ENCODE results near the gene KRTAP3-1. TPM values are rescaled to one million over a fixed set of nuclear protein-coding genes. Genes with fewer than 3 reads are reported as not detected.

Gene KRTAP3-1
- total RNA-seq, 4 donors from 2014 or later, result 5.6 to 95.2 (median 15.5) TPM; not detected in 1

- no peak for TF ChIP-seq POLR2AphosphoS5 (IDR thresholded peaks at IDR 0.05)
- no peak for TF ChIP-seq EP300 (IDR thresholded peaks at IDR 0.05)
- TF ChIP-seq POLR2A (IDR thresholded peaks at IDR 0.05), result no peak
- no peak for TF ChIP-seq CTCF (IDR thresholded peaks at IDR 0.05)
- no peaks in the 10 kb centered on the region for H3K36me3 ChIP-seq
- H3K27me3 ChIP-seq, result no peaks in the 10 kb centered on the region
- 92% methylated on average over 10 of the region's 10 CpGs for WGBS
- H3K4me3 ChIP-seq, result no peak overlapping the region
- no peak for DNase-seq (ENCODE audit: low spot score in 2 of 2)
- H3K4me1 ChIP-seq, result peaks cover 19% of the 10 kb centered on the region
- no peaks in the 10 kb centered on the region for H3K9me3 ChIP-seq
- H3K27ac ChIP-seq, result no peak overlapping the region
These were observed 48.8 kb downstream of the KRTAP3-1 start for GRCh38 chr17:40960144-40960543.

Other genes with a start within 250 kb of the KRTAP3-1 start
- gene KRT26, start 236.9 kb downstream of the KRTAP3-1 start, total RNA-seq, result 1 to 10 TPM in 2 of 4 donors, under 1 TPM in 2; 0.34 to 7.2 (median 1.8) TPM
- 100 to 1,000 TPM in 1 of 4 donors, 10 to 100 TPM in 2, 1 to 10 TPM in 1; 1.9 to 150 (median 39.1) TPM for gene KRT27, start 226.6 kb downstream of the KRTAP3-1 start, total RNA-seq
- gene KRT28, start 209.2 kb downstream of the KRTAP3-1 start, total RNA-seq, result 10 to 100 TPM in 2 of 4 donors, 1 to 10 TPM in 2; 1.0 to 32.0 (median 11.6) TPM
- gene KRT10, start 186.5 kb downstream of the KRTAP3-1 start, total RNA-seq, result 1,000 to 10,000 TPM; 3,788 to 5,963 (median 5,237) TPM
- not detected for gene KRT12, start 141.9 kb downstream of the KRTAP3-1 start, total RNA-seq
- under 1 TPM in 1 of 4 donors, not detected in 3; 0.60 TPM for gene KRT20, start 123.9 kb downstream of the KRTAP3-1 start, total RNA-seq
- gene KRT23, start 71.5 kb downstream of the KRTAP3-1 start, total RNA-seq, result 100 to 1,000 TPM in 3 of 4 donors, 10 to 100 TPM in 1; 84.6 to 310 (median 217) TPM
- 10 to 100 TPM in 1 of 4 donors, 1 to 10 TPM in 1, not detected in 2; 2.5 to 13.3 TPM for gene KRT39, start 42.2 kb downstream of the KRTAP3-1 start, total RNA-seq
- gene KRT40, start 24.8 kb downstream of the KRTAP3-1 start, total RNA-seq, result 10 to 100 TPM in 1 of 4 donors, 1 to 10 TPM in 1, under 1 TPM in 1, not detected in 1; 0.98 to 12.5 (median 3.9) TPM
- gene KRTAP3-3, start 15.0 kb downstream of the KRTAP3-1 start, total RNA-seq, result 10 to 100 TPM in 1 of 4 donors, 1 to 10 TPM in 1, not detected in 2; 2.8 to 22.9 TPM
- gene KRTAP3-2, start 9.2 kb downstream of the KRTAP3-1 start, total RNA-seq, result 10 to 100 TPM in 2 of 4 donors, 1 to 10 TPM in 1, not detected in 1; 8.0 to 42.6 (median 23.7) TPM
- 100 to 1,000 TPM in 1 of 4 donors, 10 to 100 TPM in 2, 1 to 10 TPM in 1; 1.6 to 199 (median 40.4) TPM for gene KRTAP1-5, start 18.1 kb upstream of the KRTAP3-1 start, total RNA-seq
- gene KRTAP1-4, start 21.1 kb upstream of the KRTAP3-1 start, total RNA-seq, result 1 to 10 TPM in 1 of 4 donors, not detected in 3; 3.2 TPM
- 100 to 1,000 TPM in 1 of 4 donors, 10 to 100 TPM in 2, not detected in 1; 10.7 to 140 (median 28.7) TPM for gene KRTAP1-3, start 25.7 kb upstream of the KRTAP3-1 start, total RNA-seq
- gene KRTAP1-1, start 32.3 kb upstream of the KRTAP3-1 start, total RNA-seq, result 100 to 1,000 TPM in 1 of 4 donors, 10 to 100 TPM in 1, 1 to 10 TPM in 1, not detected in 1; 9.9 to 165 (median 46.0) TPM
- 100 to 1,000 TPM in 1 of 4 donors, 10 to 100 TPM in 2, not detected in 1; 20.1 to 128 (median 37.2) TPM for gene KRTAP2-1, start 38.2 kb upstream of the KRTAP3-1 start, total RNA-seq
- gene KRTAP2-2, start 46.1 kb upstream of the KRTAP3-1 start, total RNA-seq, result 10 to 100 TPM in 2 of 4 donors, 1 to 10 TPM in 1, not detected in 1; 8.2 to 41.6 (median 25.3) TPM
- 10 to 100 TPM in 1 of 4 donors, under 1 TPM in 1, not detected in 2; 0.64 to 10.8 TPM for gene KRTAP2-3, start 51.0 kb upstream of the KRTAP3-1 start, total RNA-seq
- gene KRTAP2-4, start 56.8 kb upstream of the KRTAP3-1 start, total RNA-seq, result 10 to 100 TPM in 2 of 4 donors, 1 to 10 TPM in 1, not detected in 1; 6.5 to 76.9 (median 13.4) TPM
- gene KRTAP4-7, start 75.0 kb upstream of the KRTAP3-1 start, total RNA-seq, result 10 to 100 TPM in 1 of 4 donors, 1 to 10 TPM in 2, not detected in 1; 7.9 to 50.0 (median 8.5) TPM
- 10 to 100 TPM in 2 of 4 donors, 1 to 10 TPM in 1, not detected in 1; 4.4 to 15.2 (median 13.6) TPM for gene KRTAP4-8, start 89.0 kb upstream of the KRTAP3-1 start, total RNA-seq
- not detected for gene KRTAP4-16, start 93.1 kb upstream of the KRTAP3-1 start, total RNA-seq
- gene KRTAP4-9, start 96.3 kb upstream of the KRTAP3-1 start, total RNA-seq, result 10 to 100 TPM in 3 of 4 donors, not detected in 1; 10.1 to 58.8 (median 13.1) TPM
- gene KRTAP4-11, start 109.2 kb upstream of the KRTAP3-1 start, total RNA-seq, result 10 to 100 TPM in 1 of 4 donors, 1 to 10 TPM in 2, not detected in 1; 4.3 to 23.4 (median 5.6) TPM
- 10 to 100 TPM in 1 of 4 donors, 1 to 10 TPM in 2, not detected in 1; 6.1 to 54.5 (median 8.3) TPM for gene KRTAP4-12, start 115.1 kb upstream of the KRTAP3-1 start, total RNA-seq
- gene KRTAP4-6, start 131.4 kb upstream of the KRTAP3-1 start, total RNA-seq, result 10 to 100 TPM in 2 of 4 donors, 1 to 10 TPM in 1, not detected in 1; 9.0 to 45.0 (median 13.0) TPM
- gene KRTAP4-5, start 140.7 kb upstream of the KRTAP3-1 start, total RNA-seq, result 10 to 100 TPM in 1 of 4 donors, 1 to 10 TPM in 2, not detected in 1; 1.1 to 19.2 (median 2.2) TPM
- 10 to 100 TPM in 2 of 4 donors, 1 to 10 TPM in 1, not detected in 1; 7.7 to 81.7 (median 24.6) TPM for gene KRTAP4-4, start 151.6 kb upstream of the KRTAP3-1 start, total RNA-seq
- 10 to 100 TPM in 2 of 4 donors, 1 to 10 TPM in 1, not detected in 1; 9.0 to 35.4 (median 16.4) TPM for gene KRTAP4-3, start 159.1 kb upstream of the KRTAP3-1 start, total RNA-seq
- gene KRTAP4-2, start 169.1 kb upstream of the KRTAP3-1 start, total RNA-seq, result 10 to 100 TPM in 3 of 4 donors, not detected in 1; 16.1 to 86.3 (median 16.3) TPM
- gene KRTAP4-1, start 175.8 kb upstream of the KRTAP3-1 start, total RNA-seq, result 10 to 100 TPM in 2 of 4 donors, 1 to 10 TPM in 1, not detected in 1; 4.2 to 51.7 (median 16.7) TPM
- gene KRTAP9-1, start 180.8 kb upstream of the KRTAP3-1 start, total RNA-seq, result 1 to 10 TPM in 1 of 4 donors, not detected in 3; 1.1 TPM
- gene KRTAP9-2, start 217.5 kb upstream of the KRTAP3-1 start, total RNA-seq, result 100 to 1,000 TPM in 1 of 4 donors, 10 to 100 TPM in 2, not detected in 1; 36.3 to 127 (median 60.8) TPM
- gene KRTAP9-3, start 223.3 kb upstream of the KRTAP3-1 start, total RNA-seq, result 100 to 1,000 TPM in 1 of 4 donors, 10 to 100 TPM in 2, not detected in 1; 29.0 to 178 (median 61.4) TPM
- gene KRTAP9-8, start 228.9 kb upstream of the KRTAP3-1 start, total RNA-seq, result 10 to 100 TPM in 3 of 4 donors, not detected in 1; 27.1 to 89.8 (median 46.6) TPM
- gene KRTAP9-4, start 240.6 kb upstream of the KRTAP3-1 start, total RNA-seq, result 100 to 1,000 TPM in 1 of 4 donors, 10 to 100 TPM in 2, not detected in 1; 18.8 to 103 (median 50.1) TPM
- gene KRTAP9-9, start 246.3 kb upstream of the KRTAP3-1 start, total RNA-seq, result 10 to 100 TPM in 3 of 4 donors, not detected in 1; 14.3 to 53.1 (median 23.9) TPM

Data from suprapubic skin (tissue), 4 donors.